GM13976 (cell line): Measurements from ENCODE around the gene NPEPL1.

Experiments
- DNase-seq: peaks from one replicate; pipeline ENCODE4 v3.0.0; 2012; ENCODE audit warnings: low spot score
- CTCF ChIP-seq: IDR thresholded peaks from 2 replicates; pipeline ENCODE4 v1.5.1; 2012; ENCODE audit warnings: borderline replicate concordance, mild to moderate bottlenecking; ENCODE audit not compliant: insufficient read depth; ENCODE audit errors: extremely low read depth, missing control alignments, control extremely low read depth
- in situ Hi-C: fragments of 300-500 bp; cut with MboI; formaldehyde crosslinking; loops from one replicate; pipeline ENCODE4 v1.12.0; 2022; ENCODE audit warnings: low sequenced_read_pairs, mixed read lengths, inconsistent platforms; ENCODE audit not compliant: unreplicated experiment

NPEPL1 gene

GRCh38 chr20:58709013-58709702 is 16.6 kb downstream of the NPEPL1 start:
- no peak for DNase-seq
- no peak for TF ChIP-seq CTCF
- in situ Hi-C loops, result no loop called here

- in situ Hi-C loops, result no loop called here
- DNase-seq, result no peak
- no peak for TF ChIP-seq CTCF
These were observed 17.1 kb downstream of the NPEPL1 start for GRCh38 chr20:58709703-58710039.

- in situ Hi-C loops, result no loop called here
- TF ChIP-seq CTCF, result no peak
- DNase-seq, result no peak
These were observed 18.1 kb downstream of the NPEPL1 start for GRCh38 chr20:58710481-58711265.

GRCh38 chr20:58711266-58712051 is 18.9 kb downstream of the NPEPL1 start:
- in situ Hi-C loops, result no loop called here
- DNase-seq, result no peak
- no peak for TF ChIP-seq CTCF

GRCh38 chr20:58712151-58712791 is 19.7 kb downstream of the NPEPL1 start:
- DNase-seq, result peak; percentile 23
- TF ChIP-seq CTCF, result no peak
- in situ Hi-C loops, result no loop called here
